ENCODE results near the gene FAAP100. TPM values are rescaled to one million over a fixed set of nuclear protein-coding genes. Genes with fewer than 3 reads are reported as not detected.

FAAP100 gene, protein sequence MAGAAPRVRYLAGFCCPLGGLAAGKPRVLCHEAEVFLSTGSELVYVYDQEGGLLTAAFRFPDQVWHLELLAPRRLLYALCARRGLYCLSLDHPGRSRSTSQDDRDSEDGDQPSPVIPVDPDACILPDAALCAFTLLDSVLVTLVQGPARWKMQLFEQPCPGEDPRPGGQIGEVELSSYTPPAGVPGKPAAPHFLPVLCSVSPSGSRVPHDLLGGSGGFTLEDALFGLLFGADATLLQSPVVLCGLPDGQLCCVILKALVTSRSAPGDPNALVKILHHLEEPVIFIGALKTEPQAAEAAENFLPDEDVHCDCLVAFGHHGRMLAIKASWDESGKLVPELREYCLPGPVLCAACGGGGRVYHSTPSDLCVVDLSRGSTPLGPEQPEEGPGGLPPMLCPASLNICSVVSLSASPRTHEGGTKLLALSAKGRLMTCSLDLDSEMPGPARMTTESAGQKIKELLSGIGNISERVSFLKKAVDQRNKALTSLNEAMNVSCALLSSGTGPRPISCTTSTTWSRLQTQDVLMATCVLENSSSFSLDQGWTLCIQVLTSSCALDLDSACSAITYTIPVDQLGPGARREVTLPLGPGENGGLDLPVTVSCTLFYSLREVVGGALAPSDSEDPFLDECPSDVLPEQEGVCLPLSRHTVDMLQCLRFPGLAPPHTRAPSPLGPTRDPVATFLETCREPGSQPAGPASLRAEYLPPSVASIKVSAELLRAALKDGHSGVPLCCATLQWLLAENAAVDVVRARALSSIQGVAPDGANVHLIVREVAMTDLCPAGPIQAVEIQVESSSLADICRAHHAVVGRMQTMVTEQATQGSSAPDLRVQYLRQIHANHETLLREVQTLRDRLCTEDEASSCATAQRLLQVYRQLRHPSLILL
- 43.0 TPM for polyA plus RNA-seq (2012; ENCODE audit: insufficient read depth, insufficient read length, low read depth)

GRCh38 chr17:81552244-81553017 lies at the start of gene FAAP100:
Gene FAAP100 (minus strand): TSS chr17:81552353. CDS start chr17:81552330, 23 bp downstream.
- Histone ChIP-seq H3K9me3 (no peaks in the 10 kb centered on the region), H3K4me1 (no peaks in the 10 kb centered on the region), H3K4me3 (ENCODE audit: low read depth, low read length) (peak within 1 kb of the TSS; percentile 88), H3K36me3 (peaks cover 22% of the 10 kb centered on the region), H3K27me3 (no peaks in the 10 kb centered on the region)
- peak; percentile 86 for DNase-seq
- TF ChIP-seq, protein P1, sequence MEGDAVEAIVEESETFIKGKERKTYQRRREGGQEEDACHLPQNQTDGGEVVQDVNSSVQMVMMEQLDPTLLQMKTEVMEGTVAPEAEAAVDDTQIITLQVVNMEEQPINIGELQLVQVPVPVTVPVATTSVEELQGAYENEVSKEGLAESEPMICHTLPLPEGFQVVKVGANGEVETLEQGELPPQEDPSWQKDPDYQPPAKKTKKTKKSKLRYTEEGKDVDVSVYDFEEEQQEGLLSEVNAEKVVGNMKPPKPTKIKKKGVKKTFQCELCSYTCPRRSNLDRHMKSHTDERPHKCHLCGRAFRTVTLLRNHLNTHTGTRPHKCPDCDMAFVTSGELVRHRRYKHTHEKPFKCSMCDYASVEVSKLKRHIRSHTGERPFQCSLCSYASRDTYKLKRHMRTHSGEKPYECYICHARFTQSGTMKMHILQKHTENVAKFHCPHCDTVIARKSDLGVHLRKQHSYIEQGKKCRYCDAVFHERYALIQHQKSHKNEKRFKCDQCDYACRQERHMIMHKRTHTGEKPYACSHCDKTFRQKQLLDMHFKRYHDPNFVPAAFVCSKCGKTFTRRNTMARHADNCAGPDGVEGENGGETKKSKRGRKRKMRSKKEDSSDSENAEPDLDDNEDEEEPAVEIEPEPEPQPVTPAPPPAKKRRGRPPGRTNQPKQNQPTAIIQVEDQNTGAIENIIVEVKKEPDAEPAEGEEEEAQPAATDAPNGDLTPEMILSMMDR (IDR thresholded peaks at IDR 0.05; ENCODE audit: low read depth, low read length) = no peak

DNA sequence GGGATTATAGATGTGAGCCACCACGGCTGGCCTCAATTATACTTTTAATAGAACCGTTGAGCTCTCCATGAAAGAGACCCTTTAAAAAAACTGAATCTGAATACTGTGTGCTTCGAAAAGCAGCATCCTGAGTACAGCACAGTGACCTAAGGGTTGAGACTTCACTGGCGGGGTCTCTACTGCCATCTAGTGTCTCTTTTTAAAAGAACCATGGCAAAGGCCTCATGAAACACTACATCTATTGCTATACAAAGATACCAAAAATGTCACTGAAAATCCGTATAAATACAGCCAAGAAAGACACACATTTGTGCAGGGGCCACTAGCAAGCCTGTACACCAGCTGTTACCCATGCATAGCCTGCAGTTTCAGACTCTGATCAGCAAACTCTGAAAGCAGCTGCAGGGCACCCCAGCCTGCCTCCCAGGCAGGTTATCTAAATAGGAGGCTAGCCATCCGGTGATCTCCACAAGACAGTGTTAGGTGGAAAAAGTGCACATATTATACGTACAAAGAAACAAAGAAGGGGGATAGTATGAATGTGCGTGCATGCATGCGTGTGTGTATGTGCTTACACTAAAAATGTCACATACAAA lies 49.5 kb upstream of the FAAP100 start:
- H3K27me3 ChIP-seq = no peaks in the 10 kb centered on the region
- H3K36me3 ChIP-seq = peaks cover 58% of the 10 kb centered on the region

GRCh38 chr17:81599719-81600486 lies 47.8 kb upstream of the FAAP100 start:
- H3K36me3 ChIP-seq = peaks cover 63% of the 10 kb centered on the region
- TF ChIP-seq, protein P1 (IDR thresholded peaks at IDR 0.05; ENCODE audit: low read depth, low read length) = no peak
- no peaks in the 10 kb centered on the region for H3K9me3 ChIP-seq
- H3K27me3 ChIP-seq = no peaks in the 10 kb centered on the region
- no peak overlapping the region for H3K4me3 ChIP-seq (ENCODE audit: low read depth, low read length)
- peaks cover 4% of the 10 kb centered on the region; the same call in 1 of the 2 replicates for H3K4me1 ChIP-seq
- DNase-seq = peak; percentile 69

More for the DNA sequence above, 49.5 kb upstream of the FAAP100 start:
- DNase-seq = peak; percentile 52
- Histone ChIP-seq H3K4me1 (peaks cover 4% of the 10 kb centered on the region; the same call in 1 of the 2 replicates), H3K4me3 (ENCODE audit: low read depth, low read length) (no peak overlapping the region), H3K9me3 (no peaks in the 10 kb centered on the region)
- TF ChIP-seq, protein P1 (IDR thresholded peaks at IDR 0.05; ENCODE audit: low read depth, low read length) = peak; percentile 91

DNA sequence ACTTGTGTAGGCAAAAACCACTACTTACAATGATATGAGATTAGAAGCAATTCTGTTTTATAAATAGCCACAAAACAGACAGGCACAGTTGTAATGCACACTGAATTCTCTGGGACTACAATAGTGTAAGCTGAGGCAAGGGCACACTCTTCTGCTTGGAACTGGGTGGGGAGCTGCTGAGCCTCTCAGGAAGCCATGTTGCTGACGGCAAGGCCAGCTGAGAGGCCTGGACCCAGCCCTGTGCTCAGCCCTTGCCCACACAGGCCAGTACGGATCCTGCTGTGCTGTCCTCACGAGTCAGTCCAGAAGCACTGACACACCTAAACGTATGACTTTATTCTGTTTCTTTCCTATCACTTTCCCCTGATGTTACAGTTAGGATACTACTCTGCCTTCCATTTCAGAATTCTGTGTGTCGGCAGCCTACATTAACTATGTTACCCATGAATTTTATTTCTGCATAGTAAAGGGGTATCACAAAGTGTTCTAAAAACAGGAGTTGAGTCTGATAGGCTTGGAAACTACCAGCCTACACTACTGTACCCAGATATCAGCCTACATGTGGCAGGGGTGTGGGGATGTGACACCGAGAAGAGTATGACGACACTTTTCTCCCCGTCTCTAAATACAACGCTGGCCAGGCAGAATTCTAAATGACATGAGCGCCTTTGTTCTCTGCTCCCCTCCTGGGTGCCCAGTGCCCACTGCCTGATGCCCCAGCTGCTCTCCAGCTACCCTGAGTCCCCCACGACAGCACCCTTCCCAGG lies 41.1 kb upstream of the FAAP100 start:
- Histone ChIP-seq H3K4me1 (no peaks in the 10 kb centered on the region), H3K27me3 (no peaks in the 10 kb centered on the region), H3K4me3 (ENCODE audit: low read depth, low read length) (no peak overlapping the region), H3K9me3 (no peaks in the 10 kb centered on the region), H3K36me3 (peaks cover 80% of the 10 kb centered on the region)
- TF ChIP-seq, protein P1 (IDR thresholded peaks at IDR 0.05; ENCODE audit: low read depth, low read length) = no peak
- DNase-seq = no peak

Data from BE2C (cell line).